ENCODE data around the gene ZFAND2B. TPM values are rescaled to one million over a fixed set of nuclear protein-coding genes. Genes with fewer than 3 reads are reported as not detected.

ZFAND2B gene
- total RNA-seq, 1 experiment from 2014 or later = 61.0 TPM

Other genes with a start within 250 kb of the ZFAND2B start
- gene CDK5R2, start 247.1 kb upstream of the ZFAND2B start, total RNA-seq (2022) = not detected in 2 replicates
- gene FEV, start 221.6 kb upstream of the ZFAND2B start, total RNA-seq (2022) = not detected in 2 replicates
- not detected in 2 replicates for gene CRYBA2, start 213.4 kb upstream of the ZFAND2B start, total RNA-seq (2022)
- not detected in 2 replicates for gene CFAP65, start 165.3 kb upstream of the ZFAND2B start, total RNA-seq (2022)
- gene IHH, start 145.9 kb upstream of the ZFAND2B start, total RNA-seq (2022) = not detected in 2 replicates
- gene NHEJ1, start 46.0 kb upstream of the ZFAND2B start, total RNA-seq (2022) = 7.5 and 11.5 TPM in 2 replicates
- gene SLC23A3, start 36.8 kb upstream of the ZFAND2B start, total RNA-seq (2022) = 1.7 and 2.6 TPM in 2 replicates
- 33.9 and 39.1 TPM in 2 replicates for gene CNPPD1, start 29.9 kb upstream of the ZFAND2B start, total RNA-seq (2022)
- 49.3 and 64.5 TPM in 2 replicates for gene RETREG2, start 28.5 kb upstream of the ZFAND2B start, total RNA-seq (2022)
- 13.8 and 18.8 TPM in 2 replicates for gene ABCB6, start 12.2 kb downstream of the ZFAND2B start, total RNA-seq (2022)
- 52.1 and 60.8 TPM in 2 replicates for gene ATG9A, start 22.9 kb downstream of the ZFAND2B start, total RNA-seq (2022)
- 45.5 and 45.6 TPM in 2 replicates for gene ANKZF1, start 23.0 kb downstream of the ZFAND2B start, total RNA-seq (2022)
- 4.9 and 7.5 TPM in 2 replicates for gene GLB1L, start 38.7 kb downstream of the ZFAND2B start, total RNA-seq (2022)
- gene STK16, start 38.7 kb downstream of the ZFAND2B start, total RNA-seq (2022) = 33.4 and 42.7 TPM in 2 replicates
- gene TUBA4B, start 46.5 kb downstream of the ZFAND2B start, total RNA-seq (2022) = not detected in 2 replicates
- gene TUBA4A, start 47.1 kb downstream of the ZFAND2B start, total RNA-seq (2022) = 37.2 and 80.5 TPM in 2 replicates
- 58.2 and 59.8 TPM in 2 replicates for gene DNAJB2, start 72.6 kb downstream of the ZFAND2B start, total RNA-seq (2022)
- gene PTPRN, start 102.6 kb downstream of the ZFAND2B start, total RNA-seq (2022) = not detected in 2 replicates
- not detected in 2 replicates for gene RESP18, start 126.0 kb downstream of the ZFAND2B start, total RNA-seq (2022)
- 81.3 and 81.5 TPM in 2 replicates for gene DNPEP, start 181.1 kb downstream of the ZFAND2B start, total RNA-seq (2022)
- not detected in 2 replicates for gene DES, start 211.6 kb downstream of the ZFAND2B start, total RNA-seq (2022)
- 23.3 and 25.7 TPM in 2 replicates for gene SPEG, start 228.1 kb downstream of the ZFAND2B start, total RNA-seq (2022)